ENCODE results near the gene ERICH2.
A peak's percentile ranks its signal among the peaks of the same experiment; 100 is the strongest.
"Not testable (repeated sequence)": the region's sequence is repeated elsewhere in the genome, so short reads cannot be mapped to it uniquely, and the experiment has no call there.

The ERICH2 gene

GRCh38 chr2:170770008-170770605 is at the start of gene ERICH2:
TSS of gene ERICH2 (plus strand) at chr2:170770378. CDS start at chr2:170770682, 304 bp downstream.
- peak; percentile 41 for DNase-seq

DNA sequence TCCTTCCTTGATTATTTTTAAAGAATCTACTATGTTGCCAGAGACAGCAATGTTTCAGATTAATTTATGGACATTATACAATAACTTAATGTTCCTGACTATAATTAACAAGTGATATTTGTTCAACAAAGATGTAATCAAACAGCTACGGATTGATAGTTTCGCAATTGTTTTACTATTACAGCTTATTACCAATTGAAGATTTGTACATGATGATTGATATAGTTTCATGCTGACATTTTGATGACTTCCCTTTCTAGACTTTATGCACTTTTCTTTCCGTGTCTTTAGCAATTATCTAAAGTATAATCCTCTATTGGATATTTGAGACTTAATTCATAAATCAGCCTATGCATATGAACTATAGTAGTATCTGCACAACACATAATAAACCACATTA is 48.5 kb upstream of the ERICH2 start:
- no peak for DNase-seq

- no peak for DNase-seq
Observed at GRCh38 chr2:170722301-170722700, 47.9 kb upstream of the ERICH2 start.

DNA sequence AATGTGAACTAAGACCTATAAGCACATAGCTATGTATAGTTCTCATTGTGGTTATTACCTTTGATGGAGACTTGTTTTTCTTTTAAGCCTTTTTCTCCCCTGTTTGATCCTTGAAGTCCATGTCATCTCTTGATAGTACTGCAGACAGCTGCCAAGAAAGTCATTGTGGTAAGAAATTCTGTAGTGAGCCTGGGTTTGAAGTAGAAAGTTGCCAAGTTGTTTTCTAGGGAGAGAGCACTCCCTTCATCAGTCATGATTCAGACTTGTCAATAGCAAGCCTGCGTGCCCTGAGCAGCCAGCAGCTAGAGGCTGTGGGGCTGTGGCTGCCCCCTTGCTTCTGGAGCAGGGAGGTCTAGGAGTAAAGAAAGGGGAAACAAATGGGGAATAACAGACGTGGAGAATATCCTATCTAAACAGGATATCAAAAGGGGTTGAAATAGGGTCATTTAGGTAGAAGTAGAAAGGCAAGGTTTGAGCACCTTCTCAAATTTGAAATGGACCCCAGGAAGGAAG is 46.7 kb upstream of the ERICH2 start:
- no peak for DNase-seq

DNA sequence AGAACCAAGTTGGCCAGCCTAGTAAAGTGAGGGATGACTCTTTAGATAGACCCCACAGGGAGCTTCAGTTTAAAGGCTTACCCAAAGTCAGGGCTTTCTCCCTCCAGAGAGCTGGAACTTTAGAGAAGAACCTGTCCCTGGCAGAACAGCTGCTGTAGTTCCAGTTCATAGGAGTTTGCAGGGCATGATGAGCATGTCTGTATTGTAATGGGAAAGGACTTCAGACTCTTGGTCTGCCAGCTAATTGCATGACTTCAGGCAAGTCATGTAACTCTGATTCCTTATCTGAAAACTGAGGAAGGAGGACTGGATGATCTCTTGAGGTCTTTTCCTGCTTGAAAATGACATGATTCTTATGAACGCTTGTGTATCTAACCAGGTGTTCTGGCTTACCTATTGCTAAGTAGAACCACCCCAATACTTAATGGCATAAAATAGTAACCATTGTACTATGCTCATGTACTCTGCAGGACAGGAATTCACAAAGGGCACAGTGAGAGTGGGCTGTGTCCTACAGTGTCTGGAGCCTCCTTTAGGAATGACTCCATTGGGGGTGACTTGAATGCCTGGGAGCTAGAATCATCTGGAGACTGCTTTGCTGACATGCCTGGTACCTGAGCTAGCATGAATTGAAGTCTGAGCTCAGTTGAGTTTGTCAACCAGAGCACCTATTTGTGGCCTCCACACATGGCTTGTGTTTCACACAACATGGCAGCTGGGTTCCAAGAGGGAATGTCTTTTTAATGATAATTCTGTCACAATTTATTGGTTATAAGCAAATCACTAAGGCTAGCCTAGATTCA is 36.2 kb upstream of the ERICH2 start:
- no peak for DNase-seq

DNA sequence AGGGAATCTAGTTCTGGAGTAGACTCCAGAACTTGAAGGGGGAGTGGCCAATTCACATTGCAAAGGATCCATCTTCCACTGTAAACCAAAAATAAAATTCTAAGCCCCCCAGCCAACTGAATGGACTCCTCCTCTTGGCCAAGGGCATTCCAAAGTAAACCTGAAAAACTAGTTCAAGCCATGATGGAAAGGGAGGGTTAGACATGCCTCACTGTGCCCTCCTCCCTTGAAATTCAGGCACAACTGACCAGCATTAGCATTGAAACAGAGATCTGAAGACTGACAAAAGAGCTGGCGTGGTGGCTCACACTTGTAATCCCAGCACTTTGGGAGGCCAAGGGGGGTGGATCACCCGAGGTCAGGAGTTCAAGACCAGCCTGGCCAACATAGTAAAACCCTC is 35.6 kb upstream of the ERICH2 start:
- not testable (repeated sequence) for DNase-seq

DNA sequence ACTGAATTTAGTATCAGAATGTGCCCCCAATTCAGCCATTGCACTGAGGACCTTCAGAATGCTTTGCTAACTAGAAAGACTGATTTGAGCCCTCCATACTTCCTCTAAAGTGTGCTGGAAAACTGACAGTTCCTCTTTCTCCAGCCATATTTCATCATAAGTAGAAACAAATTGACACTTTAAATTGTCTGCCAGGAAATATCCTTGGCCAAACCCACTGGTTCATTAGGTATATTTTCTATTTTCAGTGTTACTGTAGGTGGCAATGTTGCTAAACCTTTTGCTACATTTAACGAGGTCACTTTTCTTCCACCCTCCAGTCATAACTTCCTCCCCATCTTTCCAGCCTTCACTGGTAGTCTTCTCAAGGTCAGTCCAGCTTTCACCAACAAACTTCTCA is 33.5 kb upstream of the ERICH2 start:
- no peak for DNase-seq

DNA sequence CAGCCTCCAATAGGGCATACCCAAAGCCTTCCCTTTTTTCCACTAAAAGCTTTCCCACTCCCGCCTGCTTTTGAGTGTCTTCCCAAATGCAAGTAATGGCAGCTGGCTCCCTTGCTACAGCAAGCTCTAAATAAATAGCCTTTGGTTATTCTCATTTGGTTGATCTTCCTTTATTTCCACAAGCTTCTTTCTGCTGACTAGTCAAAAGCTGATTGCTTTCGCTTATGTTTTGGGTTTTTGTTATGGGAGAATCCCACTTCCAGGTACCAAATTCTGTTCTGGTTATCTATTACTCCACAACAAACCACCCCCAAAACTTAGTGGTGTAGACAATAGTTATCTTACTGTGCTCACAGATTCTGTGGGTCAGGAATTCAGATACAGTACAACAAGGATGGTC is 32.8 kb upstream of the ERICH2 start:
- no peak for DNase-seq

GRCh38 chr2:170737821-170738220 is 32.4 kb upstream of the ERICH2 start:
- no peak for DNase-seq

- no peak for DNase-seq
Observed at GRCh38 chr2:170739048-170739447, 31.1 kb upstream of the ERICH2 start.

DNA sequence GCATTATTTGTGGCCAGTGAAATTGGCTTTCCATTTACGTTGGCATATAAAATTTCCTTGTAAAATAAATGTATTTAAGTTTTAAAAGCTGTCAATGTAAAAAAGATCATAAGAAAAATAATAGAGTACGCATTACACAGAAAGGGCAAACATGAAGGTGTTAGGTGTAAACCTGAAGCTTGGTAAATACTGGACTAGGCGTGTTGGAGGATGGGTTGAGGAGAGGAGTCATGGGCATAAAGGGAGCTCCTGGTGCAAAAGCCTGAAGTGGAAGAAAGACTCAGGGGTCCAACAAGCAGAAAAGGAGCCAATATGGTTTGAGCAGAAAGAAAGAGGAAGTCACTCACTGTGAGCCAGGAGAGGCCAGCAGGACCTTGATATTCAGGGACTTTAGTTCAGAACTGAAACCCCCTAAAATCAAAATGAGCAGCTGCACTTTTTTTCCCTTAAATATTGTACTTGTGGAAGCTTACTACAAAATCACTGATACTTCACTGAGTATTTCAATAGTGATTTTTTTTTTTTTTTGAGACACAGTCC is 30.6 kb upstream of the ERICH2 start:
- no peak for DNase-seq

DNA sequence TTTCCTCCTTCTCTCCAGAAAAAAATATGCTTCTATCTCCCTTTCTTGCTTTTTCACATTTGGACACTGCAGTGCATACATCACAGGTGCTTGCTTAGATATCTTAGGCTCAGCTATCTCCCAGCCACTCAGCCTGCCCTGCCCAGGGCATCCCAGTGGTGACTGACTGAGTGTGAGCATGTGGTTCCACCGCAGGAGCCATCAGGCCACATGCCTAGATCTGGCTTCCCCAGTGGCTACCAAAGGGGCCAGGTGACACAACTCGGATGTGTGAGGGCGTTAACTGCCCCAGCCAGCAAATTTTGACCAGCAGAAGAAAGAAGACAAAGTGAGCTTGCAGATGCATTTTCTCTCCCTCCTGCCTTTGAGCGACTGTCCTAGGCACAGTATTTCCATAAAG is 29.5 kb upstream of the ERICH2 start:
- DNase-seq = no peak

DNA sequence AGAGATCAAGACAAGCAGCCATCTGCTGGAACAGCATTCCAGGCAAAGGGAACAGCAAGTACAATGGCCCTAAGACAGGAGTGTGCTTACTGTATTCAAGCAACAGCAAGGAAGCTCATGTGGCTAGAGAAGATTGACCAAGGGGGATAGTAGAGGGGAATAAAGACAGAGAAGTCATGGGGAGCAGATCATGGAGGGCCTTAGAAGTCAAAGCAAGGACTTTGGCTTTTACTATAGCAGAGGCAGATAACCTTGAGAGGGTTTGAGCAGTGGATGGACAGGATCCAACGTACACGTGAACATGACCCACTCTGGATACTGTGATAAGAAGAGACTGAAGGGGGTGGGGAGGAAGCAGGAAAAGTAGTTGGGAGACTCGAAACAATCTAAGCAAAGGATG is 28.2 kb upstream of the ERICH2 start:
- no peak for DNase-seq

GRCh38 chr2:170742896-170743529 is 27.2 kb upstream of the ERICH2 start:
- no peak for DNase-seq

GRCh38 chr2:170743530-170744239 is 26.5 kb upstream of the ERICH2 start:
- DNase-seq = no peak

DNA sequence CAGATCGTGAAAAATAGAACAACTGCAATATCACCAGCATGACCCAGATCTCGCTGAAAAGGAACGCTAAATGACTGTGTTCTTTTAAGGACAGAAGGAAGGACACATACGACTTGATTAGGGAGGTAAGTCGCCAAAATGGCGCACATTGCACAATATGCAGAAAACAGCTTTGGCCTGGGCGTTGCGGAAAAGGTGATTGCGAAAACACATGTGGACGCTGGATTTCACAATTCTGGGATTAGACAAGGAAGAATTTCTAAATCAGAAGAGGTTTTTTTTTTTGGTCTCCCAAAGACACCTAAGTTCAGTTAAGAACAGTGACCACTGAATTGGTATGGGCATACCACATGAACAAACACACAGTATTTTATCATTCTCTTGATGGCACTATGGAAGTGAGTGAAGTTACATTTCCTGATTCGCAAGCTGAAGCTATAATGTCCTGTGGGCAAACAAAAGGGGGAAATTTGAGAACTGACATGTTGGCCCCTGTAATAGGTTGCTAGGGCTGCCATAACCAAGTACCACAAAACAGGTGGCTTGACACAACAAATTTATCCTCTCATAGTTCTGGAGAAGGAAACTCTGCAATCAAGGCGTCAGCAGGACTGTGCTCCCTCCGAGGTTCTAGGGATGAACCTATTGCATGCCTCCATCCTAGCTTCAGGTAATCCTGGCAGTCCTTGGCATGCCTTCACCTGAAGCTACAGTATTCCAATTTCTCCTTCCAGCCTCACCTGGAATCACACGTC is 25.8 kb upstream of the ERICH2 start:
- DNase-seq = no peak

- DNase-seq = no peak
Observed at GRCh38 chr2:170745305-170745704, 24.9 kb upstream of the ERICH2 start.

DNA sequence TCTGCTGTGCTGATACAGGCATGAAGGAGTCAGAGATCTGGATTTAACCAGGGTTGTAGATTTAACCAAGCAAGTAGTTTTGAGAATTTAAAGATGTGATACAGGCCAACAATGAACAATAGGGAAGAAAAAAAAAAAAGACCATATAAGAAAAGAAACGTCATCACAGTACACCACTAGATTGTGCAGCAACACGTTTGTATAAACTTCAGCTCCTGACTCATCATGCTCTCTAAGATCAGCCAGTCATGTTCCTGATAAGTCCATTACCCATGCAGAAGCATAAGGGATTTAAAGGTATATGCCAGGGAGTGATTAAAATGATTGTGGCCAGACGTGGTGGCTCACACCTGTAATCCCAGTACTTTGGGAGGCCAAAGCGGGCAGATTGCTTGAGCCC is 22.3 kb upstream of the ERICH2 start:
- no peak for DNase-seq

GRCh38 chr2:170751555-170751954 is 18.6 kb upstream of the ERICH2 start:
- not testable (repeated sequence) for DNase-seq

DNA sequence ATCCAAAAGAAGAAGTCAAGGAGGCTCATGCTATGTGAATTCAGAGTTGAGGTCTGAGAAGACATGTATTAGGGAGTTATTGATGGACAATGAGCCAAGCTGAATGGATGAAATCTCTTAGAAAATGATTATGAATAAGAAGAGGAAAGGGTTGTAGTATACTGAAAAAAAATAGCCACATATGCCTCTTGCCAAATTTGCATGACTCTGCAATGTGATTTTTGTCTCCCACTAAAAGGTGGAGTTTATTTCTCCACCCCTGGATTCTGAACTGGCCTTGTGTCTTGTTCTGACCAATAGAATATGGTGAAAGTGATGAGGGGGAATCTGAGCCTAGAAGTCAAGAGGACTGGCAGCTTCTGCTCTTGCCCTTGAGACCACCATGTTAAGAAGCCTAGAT is 8.6 kb upstream of the ERICH2 start:
- DNase-seq = no peak

DNA sequence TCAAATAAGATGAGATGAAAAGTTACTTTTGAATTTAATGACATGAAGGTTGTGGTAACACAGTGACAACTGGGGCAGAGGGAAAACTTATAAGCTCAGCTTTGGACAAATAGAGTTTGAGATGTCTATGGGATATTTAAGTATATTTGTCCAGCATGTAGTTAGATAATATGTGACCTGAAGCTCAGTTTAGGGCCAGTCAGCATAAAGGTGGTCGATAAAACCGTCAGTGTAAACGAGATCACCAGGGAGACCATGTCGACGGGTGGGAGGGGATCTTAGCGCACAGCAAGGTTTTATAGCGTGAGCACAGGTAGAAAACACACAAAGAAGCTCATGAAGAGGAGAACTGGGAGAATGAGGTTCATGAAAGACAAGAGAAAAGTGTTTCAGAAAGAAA is 7.4 kb upstream of the ERICH2 start:
- no peak for DNase-seq

GRCh38 chr2:170763232-170763631 is 6.9 kb upstream of the ERICH2 start:
- DNase-seq = no peak

Measured in activated naive CD4-positive, alpha-beta T cell treated with Interleukin-2 at 50 U/mL for 16 hours (primary cell).